Tibial nerve (tissue), 4 donors: ENCODE results near the gene IFFO2. TPM values are rescaled to one million over a fixed set of nuclear protein-coding genes. Genes with fewer than 3 reads are reported as not detected.
A peak's percentile ranks its signal among the peaks of the same experiment; 100 is the strongest.

Experiments used
- DNase-seq, 2 donors: peaks; one replicate each; pipeline ENCODE4 v3.0.0-alpha.2; 2019; ENCODE audit warnings: low spot score in 2 of 2
- H3K27ac ChIP-seq, 4 donors: fragments of 200-600 bp; sonication (generic) in 3 of 4; one replicate each; pipeline ENCODE4 v1.5.1; 2017 to 2019; ENCODE audit warnings: mild to moderate bottlenecking in 1 of 4
- H3K27me3 ChIP-seq, 2 donors: fragments of 200-600 bp; sonication (generic) in 1 of 2; one replicate each; pipeline versions ENCODE4 v1.5.1 to v1.6.0; 2017 to 2019
- H3K36me3 ChIP-seq, 3 donors: fragments of 200-600 bp; sonication (generic); one replicate each; pipeline ENCODE4 v1.5.1; 2018 to 2019
- H3K4me1 ChIP-seq, 4 donors: fragments of 200-600 bp; sonication (generic) in 3 of 4; one replicate each; pipeline ENCODE4 v1.5.1; 2017 to 2019
- H3K4me3 ChIP-seq, 4 donors: fragments of 200-600 bp; sonication (generic) in 3 of 4; one replicate each; pipeline ENCODE4 v1.5.1; 2017 to 2019; ENCODE audit warnings: mild to moderate bottlenecking in 1 of 4, moderate library complexity in 1 of 4
- H3K9me3 ChIP-seq, 4 donors: fragments of 200-600 bp; sonication (generic) in 3 of 4; one replicate each; pipeline ENCODE4 v1.5.1; 2017 to 2019
- CTCF ChIP-seq, 5 experiments: fragments of 200-600 bp in 3 of 5; fragments of 450-650 bp in 2 of 5; sonication (generic) in 3 of 5; IDR thresholded peaks; one replicate each; pipeline ENCODE4 v1.5.1; 2016 to 2019; ENCODE audit warnings: antibody characterized with exemption in 5 of 5, mild to moderate bottlenecking in 3 of 5, moderate library complexity in 2 of 5
- EP300 ChIP-seq, 2 donors: sonication (generic); formaldehyde crosslinking; IDR thresholded peaks; one replicate each; pipeline ENCODE4 v1.6.1; 2017; ENCODE audit warnings: antibody characterized with exemption in 2 of 2, mild to moderate bottlenecking in 1 of 2
- POLR2A ChIP-seq, 2 donors: fragments of 450-650 bp; IDR thresholded peaks; one replicate each; pipeline ENCODE4 v1.6.1; 2017; ENCODE audit warnings: antibody characterized with exemption in 2 of 2, mild to moderate bottlenecking in 2 of 2, moderate library complexity in 2 of 2
- WGBS, 2 donors: methylation state at CpG; one replicate each; pipeline ENCODE4 v1.1.5; 2018; 5-methylcytosine and 5-hydroxymethylcytosine counted together
- total RNA-seq, 4 donors: library from RNA; depleted of rRNA; stranded (reverse); fragments of >200 nt; gene quantifications; one replicate each; pipeline ENCODE4 v1.1.0, GENCODE V29; 2016

Gene IFFO2
- total RNA-seq, 4 donors from 2014 or later = 3.6 to 19.2 (median 9.2) TPM

DNA sequence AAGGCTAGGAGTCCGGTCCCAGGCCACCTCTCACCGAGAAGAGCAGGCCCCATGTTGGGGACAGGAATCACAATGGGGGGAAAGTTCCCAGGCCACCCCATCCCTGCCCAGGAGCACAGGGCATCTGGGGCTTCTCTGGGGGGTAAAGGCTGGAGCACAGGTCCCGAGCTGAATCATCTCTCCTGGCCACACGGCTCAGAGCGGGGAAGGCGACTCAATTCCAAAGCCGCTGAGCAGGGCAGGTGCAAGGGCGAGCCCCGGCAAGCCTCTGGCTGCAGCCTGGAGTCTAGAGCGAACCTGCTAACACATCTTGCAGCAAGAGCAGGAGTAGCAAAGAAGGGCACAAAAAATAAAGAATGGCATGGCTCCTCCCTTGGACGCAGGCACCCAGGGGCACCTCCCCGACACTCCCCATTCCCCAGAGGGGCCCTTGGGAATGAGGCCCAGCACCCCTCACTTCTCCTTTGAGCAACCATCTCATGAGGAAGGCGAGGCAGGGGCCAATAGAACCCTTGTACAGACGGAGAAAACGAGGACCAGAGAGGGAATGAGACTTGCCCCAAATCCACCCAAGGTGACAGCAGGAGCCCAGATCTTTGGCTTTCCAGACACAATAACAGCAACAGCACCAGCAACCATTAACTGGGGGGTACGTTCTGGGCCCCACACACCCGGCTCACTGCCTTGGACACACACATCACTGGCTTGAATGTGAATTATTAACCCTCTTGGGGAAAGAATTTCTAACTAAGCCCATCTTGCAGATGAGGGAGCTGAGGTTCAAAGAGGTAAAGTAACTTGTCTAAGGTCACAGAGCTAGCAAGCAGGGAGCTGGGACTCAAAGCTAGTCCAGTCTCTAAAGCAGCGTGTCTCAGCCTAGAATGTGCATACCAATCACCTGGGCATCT is 33.4 kb downstream of the IFFO2 start:
- H3K27me3 ChIP-seq = no peaks in the 10 kb centered on the region
- no peaks in the 10 kb centered on the region for H3K9me3 ChIP-seq
- peaks cover 0 to 59% (median 43%) of the 10 kb centered on the region in 4 donors for H3K4me1 ChIP-seq
- 64 to 71% methylated on average over 17 to 18 of the region's 18 CpGs for WGBS, 2 donors
- no peak overlapping the region for H3K4me3 ChIP-seq
- H3K27ac ChIP-seq = peak overlapping the region; percentile 69 to 95 (median 85)
- no peak for TF ChIP-seq POLR2A (IDR thresholded peaks at IDR 0.05)
- no peak for TF ChIP-seq CTCF (IDR thresholded peaks at IDR 0.05)
- no peak for TF ChIP-seq EP300 (IDR thresholded peaks at IDR 0.05)
- peaks cover 0 to 19% (median 0%) of the 10 kb centered on the region in 3 donors for H3K36me3 ChIP-seq
- no peak for DNase-seq

DNA sequence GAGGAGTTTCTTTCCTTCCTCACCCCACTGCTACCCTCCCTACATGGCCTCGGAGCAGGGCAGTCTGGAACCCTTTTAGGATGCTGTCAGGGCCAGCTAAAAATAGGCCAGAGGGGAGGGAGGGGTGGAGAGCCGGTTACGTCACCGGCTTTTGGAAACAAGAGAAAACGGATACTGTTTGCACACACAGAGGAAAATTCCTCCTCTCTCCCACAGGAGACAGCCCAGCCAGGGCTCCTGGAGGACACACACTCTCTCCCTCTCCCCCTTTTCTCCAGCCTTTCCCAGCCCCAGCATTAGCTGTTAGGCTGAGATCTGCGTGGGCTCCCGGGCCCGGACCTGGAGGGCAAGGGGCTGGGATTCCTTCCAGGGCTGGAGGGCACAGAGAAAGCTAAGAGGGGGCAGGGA is 34.2 kb downstream of the IFFO2 start:
- Histone ChIP-seq H3K27me3 (no peaks in the 10 kb centered on the region), H3K4me3 (no peak overlapping the region), H3K9me3 (no peaks in the 10 kb centered on the region), H3K36me3 (peaks cover 0 to 27% (median 0%) of the 10 kb centered on the region in 3 donors), H3K4me1 (peaks cover 0 to 51% (median 36%) of the 10 kb centered on the region in 4 donors), H3K27ac (peak overlapping the region; percentile 69 to 95 (median 85))
- 10 to 27% methylated on average over 8 of the region's 8 CpGs for WGBS, 2 donors
- peak; percentile 70 to 83 for DNase-seq
- TF ChIP-seq EP300 (IDR thresholded peaks at IDR 0.05) = peak; percentile 56 to 74
- peak in 3 of 5 experiments; percentile 18 to 56 (median 53) for TF ChIP-seq CTCF (IDR thresholded peaks at IDR 0.05)
- peak in 1 of 2 donors; percentile 49 for TF ChIP-seq POLR2A (IDR thresholded peaks at IDR 0.05)

DNA sequence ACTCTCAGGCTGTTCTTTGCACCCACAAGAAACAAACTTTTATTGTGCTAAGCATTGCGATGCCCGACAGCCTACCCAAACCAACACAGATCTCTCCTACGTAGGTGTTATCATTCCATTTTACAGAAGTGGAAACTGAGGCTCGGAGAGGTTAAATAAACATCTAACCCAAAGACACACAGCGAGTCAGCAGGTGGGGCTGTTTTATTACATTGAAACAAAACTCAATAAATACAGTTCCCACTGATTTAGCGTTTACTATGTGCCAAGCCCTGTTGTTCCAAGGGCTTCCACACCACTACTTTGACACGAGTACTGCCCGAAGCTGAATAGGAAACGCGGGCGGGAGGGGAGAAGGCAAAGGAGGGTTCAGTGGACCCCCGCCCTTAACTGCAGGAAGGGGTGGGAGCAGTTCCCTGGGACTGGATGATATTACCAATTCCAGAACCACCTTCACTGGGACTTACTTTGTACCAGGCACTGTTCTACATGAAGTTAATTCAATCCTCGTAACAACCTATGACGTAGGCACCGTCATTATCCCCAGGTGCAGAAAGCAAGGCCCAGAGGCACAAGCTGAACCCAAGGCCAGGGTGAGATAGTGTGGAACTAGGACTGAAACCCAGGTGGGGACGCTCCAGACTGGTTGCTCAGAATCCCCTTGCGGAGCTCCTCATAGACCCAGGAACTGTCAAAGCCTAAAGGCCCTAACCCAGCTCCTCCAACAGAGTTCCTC is 34.8 kb downstream of the IFFO2 start:
- Histone ChIP-seq H3K9me3 (no peaks in the 10 kb centered on the region), H3K27ac (peak overlapping the region; percentile 69 to 95 (median 85)), H3K4me3 (no peak overlapping the region), H3K4me1 (peaks cover 0 to 45% (median 30%) of the 10 kb centered on the region in 4 donors), H3K27me3 (no peaks in the 10 kb centered on the region), H3K36me3 (peaks cover 0 to 33% (median 0%) of the 10 kb centered on the region in 3 donors)
- DNase-seq = no peak
- WGBS, 2 donors = 59 to 69% methylated on average over 17 of the region's 17 CpGs
- TF ChIP-seq CTCF (IDR thresholded peaks at IDR 0.05) (no peak), EP300 (IDR thresholded peaks at IDR 0.05) (no peak), POLR2A (IDR thresholded peaks at IDR 0.05) (no peak)

GRCh38 chr1:18920931-18921330 is 35.5 kb downstream of the IFFO2 start:
- no peak for DNase-seq
- Histone ChIP-seq H3K27ac (no peak overlapping the region), H3K27me3 (no peaks in the 10 kb centered on the region), H3K36me3 (peaks cover 0 to 41% (median 0%) of the 10 kb centered on the region in 3 donors), H3K4me1 (peaks cover 0 to 38% (median 26%) of the 10 kb centered on the region in 4 donors), H3K4me3 (no peak overlapping the region), H3K9me3 (no peaks in the 10 kb centered on the region)
- TF ChIP-seq EP300 (IDR thresholded peaks at IDR 0.05) = no peak
- TF ChIP-seq CTCF (IDR thresholded peaks at IDR 0.05) = no peak
- WGBS, 2 donors = 97 to 98% methylated on average over 7 of the region's 7 CpGs
